OCI-LY1 (cell line): Measurements from ENCODE around the gene MEMO1.

ENCODE experiments used
- CTCF ChIP-seq: fragments of 200-600 bp; sonication (generic), shearing (Covaris generic); IDR thresholded peaks from 2 replicates; pipeline ENCODE4 v1.5.1; 2017; ENCODE audit warnings: mild to moderate bottlenecking, antibody characterized with exemption, low read length, moderate library complexity, mixed read lengths
- EZH2 ChIP-seq: fragments of 200-600 bp; sonication (generic), shearing (Covaris generic); IDR thresholded peaks from 2 replicates; pipeline ENCODE4 v1.8.0; 2017; ENCODE audit warnings: borderline replicate concordance, mixed run types, mild to moderate bottlenecking, antibody characterized with exemption, low read length, moderate library complexity, mixed read lengths

DNA sequence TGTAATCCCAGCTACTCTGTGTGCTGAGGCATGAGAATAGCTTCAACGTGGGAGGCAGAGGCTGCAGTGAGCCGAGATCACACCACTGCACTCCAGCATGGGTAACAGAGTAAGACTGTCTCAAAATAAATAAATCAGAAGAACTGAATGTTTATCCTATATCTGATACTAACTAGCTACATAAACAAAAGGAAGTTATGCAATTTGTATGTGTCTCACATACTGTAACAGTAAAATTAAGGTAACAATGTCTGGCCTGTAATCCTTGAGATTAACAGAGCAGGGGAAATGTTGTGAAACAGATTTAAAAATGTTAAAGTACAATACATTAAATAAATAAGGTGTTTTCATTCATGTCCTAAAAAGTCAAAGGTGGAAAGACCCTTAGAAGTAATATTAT is 150.8 kb downstream of the MEMO1 start:
- TF ChIP-seq EZH2 (no peak), CTCF (no peak)
